Vagina (tissue), 2 donors: ENCODE measurements around the gene ZNF74.

Experiments
- POLR2A ChIP-seq, 2 donors: fragments of 450-650 bp; IDR thresholded peaks; one replicate each; pipeline ENCODE4 v1.6.1; 2017; ENCODE audit warnings: antibody characterized with exemption in 2 of 2, mild to moderate bottlenecking in 2 of 2, moderate library complexity in 2 of 2
- TF ChIP-seq, protein P1 (sequence below), 3 experiments: fragments of 450-650 bp in 2 of 3; fragments of 200-600 bp in 1 of 3; sonication (generic) in 1 of 3; IDR thresholded peaks; one replicate each; pipeline ENCODE4 v1.5.1; 2017 to 2019; ENCODE audit warnings: antibody characterized with exemption in 3 of 3, mild to moderate bottlenecking in 2 of 3, moderate library complexity in 2 of 3

DNA sequence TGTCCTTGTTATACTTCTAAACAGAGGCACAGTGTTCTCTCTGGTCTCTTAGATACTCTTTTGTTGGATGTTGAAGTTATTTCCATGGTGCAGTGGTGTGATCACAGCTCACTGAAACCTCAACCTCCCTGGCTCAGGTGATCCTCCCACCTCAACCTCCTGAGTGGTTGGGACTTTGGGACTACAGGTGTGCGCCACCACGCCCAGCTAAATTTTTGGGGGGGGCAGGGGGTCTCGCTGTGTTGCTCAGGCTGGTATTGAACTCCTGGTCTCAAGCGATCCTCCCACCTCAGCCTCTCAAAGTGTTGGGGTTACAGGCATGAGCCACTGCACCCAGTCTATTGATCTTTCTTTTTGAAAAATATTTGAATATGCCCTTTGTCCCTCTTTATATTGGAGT is 14.9 kb downstream of the ZNF74 start:
- TF ChIP-seq POLR2A (IDR thresholded peaks at IDR 0.05): no peak
- TF ChIP-seq, protein P1, sequence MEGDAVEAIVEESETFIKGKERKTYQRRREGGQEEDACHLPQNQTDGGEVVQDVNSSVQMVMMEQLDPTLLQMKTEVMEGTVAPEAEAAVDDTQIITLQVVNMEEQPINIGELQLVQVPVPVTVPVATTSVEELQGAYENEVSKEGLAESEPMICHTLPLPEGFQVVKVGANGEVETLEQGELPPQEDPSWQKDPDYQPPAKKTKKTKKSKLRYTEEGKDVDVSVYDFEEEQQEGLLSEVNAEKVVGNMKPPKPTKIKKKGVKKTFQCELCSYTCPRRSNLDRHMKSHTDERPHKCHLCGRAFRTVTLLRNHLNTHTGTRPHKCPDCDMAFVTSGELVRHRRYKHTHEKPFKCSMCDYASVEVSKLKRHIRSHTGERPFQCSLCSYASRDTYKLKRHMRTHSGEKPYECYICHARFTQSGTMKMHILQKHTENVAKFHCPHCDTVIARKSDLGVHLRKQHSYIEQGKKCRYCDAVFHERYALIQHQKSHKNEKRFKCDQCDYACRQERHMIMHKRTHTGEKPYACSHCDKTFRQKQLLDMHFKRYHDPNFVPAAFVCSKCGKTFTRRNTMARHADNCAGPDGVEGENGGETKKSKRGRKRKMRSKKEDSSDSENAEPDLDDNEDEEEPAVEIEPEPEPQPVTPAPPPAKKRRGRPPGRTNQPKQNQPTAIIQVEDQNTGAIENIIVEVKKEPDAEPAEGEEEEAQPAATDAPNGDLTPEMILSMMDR (IDR thresholded peaks at IDR 0.05): no peak
